Esophagus squamous epithelium (tissue), 4 donors: ENCODE results near the gene MALSU1.

ENCODE experiments used
- POLR2A ChIP-seq, 4 donors: fragments of 450-650 bp; IDR thresholded peaks; one replicate each; pipeline ENCODE4 v1.6.1; 2017; ENCODE audit warnings: antibody characterized with exemption in 4 of 4, mild to moderate bottlenecking in 4 of 4, moderate library complexity in 3 of 4
- TF ChIP-seq, protein P1 (sequence below), 6 experiments: fragments of 450-650 bp in 4 of 6; fragments of 200-600 bp in 2 of 6; sonication (generic) in 2 of 6; IDR thresholded peaks; one replicate each; pipeline ENCODE4 v1.5.1; 2016 to 2019; ENCODE audit warnings: antibody characterized with exemption in 6 of 6, mild to moderate bottlenecking in 4 of 6, moderate library complexity in 4 of 6

DNA sequence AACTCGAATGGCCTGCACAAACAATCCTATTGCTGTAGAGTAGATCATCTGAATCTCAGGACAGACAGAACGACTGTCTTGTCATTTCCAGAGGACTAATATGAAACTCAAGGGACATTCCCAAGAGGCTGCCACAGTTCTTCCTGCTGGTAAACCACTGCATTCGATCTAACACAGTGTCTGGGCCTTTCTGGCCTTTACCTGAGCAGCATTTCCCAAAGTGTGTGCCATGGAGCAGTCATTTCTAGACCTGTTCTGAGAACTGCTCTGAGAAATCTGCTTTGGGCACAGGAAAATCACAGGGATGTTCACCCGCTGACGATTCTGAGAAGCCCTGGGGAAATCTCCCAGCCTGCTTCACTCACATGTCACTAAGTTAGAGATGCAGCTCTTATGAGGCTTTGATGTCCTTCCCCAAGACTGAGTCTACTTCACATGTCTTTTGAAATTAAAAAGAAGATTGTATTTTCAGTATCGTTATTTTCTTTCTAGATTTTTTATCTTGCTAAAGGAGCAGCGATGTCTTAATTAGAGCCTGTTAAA lies 34.2 kb upstream of the MALSU1 start:
- TF ChIP-seq, protein P1, sequence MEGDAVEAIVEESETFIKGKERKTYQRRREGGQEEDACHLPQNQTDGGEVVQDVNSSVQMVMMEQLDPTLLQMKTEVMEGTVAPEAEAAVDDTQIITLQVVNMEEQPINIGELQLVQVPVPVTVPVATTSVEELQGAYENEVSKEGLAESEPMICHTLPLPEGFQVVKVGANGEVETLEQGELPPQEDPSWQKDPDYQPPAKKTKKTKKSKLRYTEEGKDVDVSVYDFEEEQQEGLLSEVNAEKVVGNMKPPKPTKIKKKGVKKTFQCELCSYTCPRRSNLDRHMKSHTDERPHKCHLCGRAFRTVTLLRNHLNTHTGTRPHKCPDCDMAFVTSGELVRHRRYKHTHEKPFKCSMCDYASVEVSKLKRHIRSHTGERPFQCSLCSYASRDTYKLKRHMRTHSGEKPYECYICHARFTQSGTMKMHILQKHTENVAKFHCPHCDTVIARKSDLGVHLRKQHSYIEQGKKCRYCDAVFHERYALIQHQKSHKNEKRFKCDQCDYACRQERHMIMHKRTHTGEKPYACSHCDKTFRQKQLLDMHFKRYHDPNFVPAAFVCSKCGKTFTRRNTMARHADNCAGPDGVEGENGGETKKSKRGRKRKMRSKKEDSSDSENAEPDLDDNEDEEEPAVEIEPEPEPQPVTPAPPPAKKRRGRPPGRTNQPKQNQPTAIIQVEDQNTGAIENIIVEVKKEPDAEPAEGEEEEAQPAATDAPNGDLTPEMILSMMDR (IDR thresholded peaks at IDR 0.05), result no peak
- TF ChIP-seq POLR2A (IDR thresholded peaks at IDR 0.05), result no peak
